ENCODE measurements around the gene PHLPP1. TPM values are rescaled to one million over a fixed set of nuclear protein-coding genes. Genes with fewer than 3 reads are reported as not detected.
A peak's percentile ranks its signal among the peaks of the same experiment; 100 is the strongest.

PHLPP1 gene
- total RNA-seq (10 to 100 TPM in 1 of 5 donors, 1 to 10 TPM in 4; 6.9 to 11.5 (median 7.4) TPM), total RNA-seq (9.3 to 26.2 (median 17.8) reads per million in 29 experiments)
- 4.7 TPM for total RNA-seq (2013)

GRCh38 chr18:62715436-62715758, at the start of gene PHLPP1:
Gene PHLPP1 (plus strand): TSS chr18:62715541. CDS start chr18:62715684, 143 bp downstream.
- Histone ChIP-seq H3K9me3 (no peaks in the 10 kb centered on the region), H3K4me3 (ENCODE audit: control insufficient read depth in 1 of 2, extremely low read depth in 1 of 2, low read length in 1 of 2) (peak within 1 kb of the TSS; percentile 69 to 88), H3K27ac (ENCODE audit: low read length) (peak within 1 kb of the TSS; percentile 74), H3K36me3 (ENCODE audit: control insufficient read depth in 2 of 2, extremely low read depth in 1 of 2, insufficient read depth in 1 of 2, low read length in 1 of 2) (no peaks in the 10 kb centered on the region), H3K4me1 (ENCODE audit: control insufficient read depth in 1 of 2, extremely low read depth in 1 of 2, insufficient read depth in 2 of 2, low read length in 2 of 2) (peaks cover 3 to 19% of the 10 kb centered on the region in 2 experiments), H3K27me3 (replicated peaks in 1 of 2; ENCODE audit: control insufficient read depth in 2 of 2, extremely low read depth in 1 of 2, insufficient read depth in 2 of 2, low read length in 1 of 2) (no peaks in the 10 kb centered on the region)
- POLR2A ChIA-PET = interaction anchor here (0.5 to 1.0 kb wide), 5 partner anchors 69 to 529 kb away, joined by 4 to 6 read pairs (median 5); partner anchors contain the start of genes PIGN (in 1 of the 2), RELCH (in 1 of the 2) and ZCCHC2 (in 1 of the 2)
- DNase-seq = no peak
- ATAC-seq (replicated peaks in 1 of 4) = peak; percentile 40 to 54 (median 53)
- H3K27me3 Mint-ChIP-seq = no peaks in the 10 kb centered on the region
- H3K36me3 Mint-ChIP-seq = no peaks in the 10 kb centered on the region
- peaks cover 33 to 39% (median 39%) of the 10 kb centered on the region in 3 donors for H3K4me1 Mint-ChIP-seq
- CTCF ChIA-PET = interaction anchor here (0.5 to 2.3 kb wide), 25 partner anchors 23 to 1161 kb away, joined by 3 to 26 read pairs (median 4); partner anchors contain the start of genes PIGN (in 1 of the 2) and RELCH (in 1 of the 2)
- H3K4me3 Mint-ChIP-seq = peak within 1 kb of the TSS; percentile 88 to 92 (median 89)
- WGBS (ENCODE audit: insufficient coverage) = under 1% methylated on average over 44 of the region's 46 CpGs
- peak within 1 kb of the TSS; percentile 95 to 96 for H3K27ac Mint-ChIP-seq
- H3K9me3 Mint-ChIP-seq = no peaks in the 10 kb centered on the region

- CTCF ChIA-PET = no interaction called here
- no peak for ATAC-seq (replicated peaks in 1 of 4)
- POLR2A ChIA-PET = no interaction called here
- Histone ChIP-seq H3K27ac (ENCODE audit: low read length) (no peak overlapping the region), H3K36me3 (ENCODE audit: control insufficient read depth in 2 of 2, extremely low read depth in 1 of 2, insufficient read depth in 1 of 2, low read length in 1 of 2) (no peaks in the 10 kb centered on the region), H3K4me3 (ENCODE audit: control insufficient read depth in 1 of 2, extremely low read depth in 1 of 2, low read length in 1 of 2) (no peak overlapping the region), H3K9me3 (no peaks in the 10 kb centered on the region), H3K4me1 (ENCODE audit: control insufficient read depth in 1 of 2, extremely low read depth in 1 of 2, insufficient read depth in 2 of 2, low read length in 2 of 2) (no peaks in the 10 kb centered on the region), H3K27me3 (replicated peaks in 1 of 2; ENCODE audit: control insufficient read depth in 2 of 2, extremely low read depth in 1 of 2, insufficient read depth in 2 of 2, low read length in 1 of 2) (no peaks in the 10 kb centered on the region)
- no peak for DNase-seq
- Mint-ChIP-seq H3K9me3 (peaks cover 0 to 10% (median 7%) of the 10 kb centered on the region in 3 donors), H3K27ac (no peak overlapping the region), H3K27me3 (no peaks in the 10 kb centered on the region), H3K36me3 (no peaks in the 10 kb centered on the region), H3K4me1 (no peaks in the 10 kb centered on the region), H3K4me3 (no peak overlapping the region)
- WGBS (ENCODE audit: insufficient coverage) = no CpG with 5 or more reads among the region's 1 CpG
Observed at GRCh38 chr18:62669225-62669624, 46.1 kb upstream of the PHLPP1 start.

GRCh38 chr18:62670573-62670972, 44.8 kb upstream of the PHLPP1 start:
- ATAC-seq (replicated peaks in 1 of 4) (no peak), DNase-seq (no peak)
- POLR2A ChIA-PET = no interaction called here
- Mint-ChIP-seq H3K4me3 (no peak overlapping the region), H3K27me3 (no peaks in the 10 kb centered on the region), H3K36me3 (no peaks in the 10 kb centered on the region), H3K27ac (no peak overlapping the region), H3K9me3 (peaks cover 0 to 10% (median 7%) of the 10 kb centered on the region in 3 donors), H3K4me1 (no peaks in the 10 kb centered on the region)
- H3K27ac ChIP-seq (ENCODE audit: low read length) = no peak overlapping the region
- H3K4me1 ChIP-seq (ENCODE audit: control insufficient read depth in 1 of 2, extremely low read depth in 1 of 2, insufficient read depth in 2 of 2, low read length in 2 of 2) = no peaks in the 10 kb centered on the region
- WGBS (ENCODE audit: insufficient coverage) = no CpG with 5 or more reads among the region's 2 CpGs
- no peaks in the 10 kb centered on the region for H3K9me3 ChIP-seq
- no peak overlapping the region for H3K4me3 ChIP-seq (ENCODE audit: control insufficient read depth in 1 of 2, extremely low read depth in 1 of 2, low read length in 1 of 2)
- CTCF ChIA-PET = no interaction called here
- no peaks in the 10 kb centered on the region for H3K36me3 ChIP-seq (ENCODE audit: control insufficient read depth in 2 of 2, extremely low read depth in 1 of 2, insufficient read depth in 1 of 2, low read length in 1 of 2)
- no peaks in the 10 kb centered on the region for H3K27me3 ChIP-seq (replicated peaks in 1 of 2; ENCODE audit: control insufficient read depth in 2 of 2, extremely low read depth in 1 of 2, insufficient read depth in 2 of 2, low read length in 1 of 2)

- Mint-ChIP-seq H3K4me1 (no peaks in the 10 kb centered on the region), H3K4me3 (no peak overlapping the region), H3K36me3 (no peaks in the 10 kb centered on the region), H3K27me3 (peaks cover 2 to 4% of the 10 kb centered on the region in 2 donors), H3K27ac (no peak overlapping the region), H3K9me3 (peaks cover 0 to 10% (median 7%) of the 10 kb centered on the region in 3 donors)
- no peak for DNase-seq
- H3K27me3 ChIP-seq (replicated peaks in 1 of 2; ENCODE audit: control insufficient read depth in 2 of 2, extremely low read depth in 1 of 2, insufficient read depth in 2 of 2, low read length in 1 of 2) = no peaks in the 10 kb centered on the region
- no peak overlapping the region for H3K4me3 ChIP-seq (ENCODE audit: control insufficient read depth in 1 of 2, extremely low read depth in 1 of 2, low read length in 1 of 2)
- H3K4me1 ChIP-seq (ENCODE audit: control insufficient read depth in 1 of 2, extremely low read depth in 1 of 2, insufficient read depth in 2 of 2, low read length in 2 of 2) = no peaks in the 10 kb centered on the region
- H3K27ac ChIP-seq (ENCODE audit: low read length) = no peak overlapping the region
- H3K36me3 ChIP-seq (ENCODE audit: control insufficient read depth in 2 of 2, extremely low read depth in 1 of 2, insufficient read depth in 1 of 2, low read length in 1 of 2) = no peaks in the 10 kb centered on the region
- CTCF ChIA-PET = no interaction called here
- 100% methylated on average over 1 of the region's 2 CpGs for WGBS (ENCODE audit: insufficient coverage)
- ATAC-seq (replicated peaks in 1 of 4) = no peak
- H3K9me3 ChIP-seq = no peaks in the 10 kb centered on the region
- POLR2A ChIA-PET = interaction anchor here in 1 of 2 donors (0.6 kb wide), 1 partner anchor 37 kb away, joined by 5 read pairs; no protein-coding TSS in a partner anchor
Observed at GRCh38 chr18:62672600-62672999, 42.7 kb upstream of the PHLPP1 start.

GRCh38 chr18:62678847-62679485, 36.4 kb upstream of the PHLPP1 start:
- Histone ChIP-seq H3K27ac (ENCODE audit: low read length) (no peak overlapping the region), H3K9me3 (no peaks in the 10 kb centered on the region), H3K27me3 (replicated peaks in 1 of 2; ENCODE audit: control insufficient read depth in 2 of 2, extremely low read depth in 1 of 2, insufficient read depth in 2 of 2, low read length in 1 of 2) (no peaks in the 10 kb centered on the region), H3K36me3 (ENCODE audit: control insufficient read depth in 2 of 2, extremely low read depth in 1 of 2, insufficient read depth in 1 of 2, low read length in 1 of 2) (no peaks in the 10 kb centered on the region), H3K4me3 (ENCODE audit: control insufficient read depth in 1 of 2, extremely low read depth in 1 of 2, low read length in 1 of 2) (no peak overlapping the region), H3K4me1 (ENCODE audit: control insufficient read depth in 1 of 2, extremely low read depth in 1 of 2, insufficient read depth in 2 of 2, low read length in 2 of 2) (no peaks in the 10 kb centered on the region)
- no peaks in the 10 kb centered on the region for H3K9me3 Mint-ChIP-seq
- DNase-seq = no peak
- H3K4me1 Mint-ChIP-seq = no peaks in the 10 kb centered on the region
- H3K27me3 Mint-ChIP-seq = peaks cover 4 to 9% of the 10 kb centered on the region in 2 donors
- no peak for ATAC-seq (replicated peaks in 1 of 4)
- no peak overlapping the region for H3K27ac Mint-ChIP-seq
- no peaks in the 10 kb centered on the region for H3K36me3 Mint-ChIP-seq
- WGBS (ENCODE audit: insufficient coverage) = 89% methylated on average over 9 of the region's 9 CpGs
- CTCF ChIA-PET = interaction anchor here (0.6 kb wide), 2 partner anchors 316 to 1709 kb away, joined by 3 read pairs; no protein-coding TSS in a partner anchor
- POLR2A ChIA-PET = no interaction called here
- no peak overlapping the region for H3K4me3 Mint-ChIP-seq

- DNase-seq = no peak
- Histone ChIP-seq H3K27ac (ENCODE audit: low read length) (no peak overlapping the region), H3K9me3 (no peaks in the 10 kb centered on the region), H3K4me3 (ENCODE audit: control insufficient read depth in 1 of 2, extremely low read depth in 1 of 2, low read length in 1 of 2) (no peak overlapping the region), H3K4me1 (ENCODE audit: control insufficient read depth in 1 of 2, extremely low read depth in 1 of 2, insufficient read depth in 2 of 2, low read length in 2 of 2) (no peaks in the 10 kb centered on the region), H3K27me3 (replicated peaks in 1 of 2; ENCODE audit: control insufficient read depth in 2 of 2, extremely low read depth in 1 of 2, insufficient read depth in 2 of 2, low read length in 1 of 2) (no peaks in the 10 kb centered on the region), H3K36me3 (ENCODE audit: control insufficient read depth in 2 of 2, extremely low read depth in 1 of 2, insufficient read depth in 1 of 2, low read length in 1 of 2) (no peaks in the 10 kb centered on the region)
- Mint-ChIP-seq H3K9me3 (peaks cover 0 to 3% (median 0%) of the 10 kb centered on the region in 3 donors), H3K4me1 (no peaks in the 10 kb centered on the region), H3K27me3 (peaks cover 0 to 7% of the 10 kb centered on the region in 2 donors), H3K27ac (no peak overlapping the region), H3K36me3 (no peaks in the 10 kb centered on the region), H3K4me3 (no peak overlapping the region)
- no CpG with 5 or more reads among the region's 4 CpGs for WGBS (ENCODE audit: insufficient coverage)
- ChIA-PET CTCF (no interaction called here), POLR2A (no interaction called here)
- no peak for ATAC-seq (replicated peaks in 1 of 4)
Observed at GRCh38 chr18:62682371-62682770, 33.0 kb upstream of the PHLPP1 start.
